ENCODE results near the gene PAX2.

- TF ChIP-seq CTCF (IDR thresholded peaks at IDR 0.05): no peak
- TF ChIP-seq POLR2A (IDR thresholded peaks at IDR 0.05): no peak
Observed at GRCh38 chr10:100877461-100877850, 132.1 kb downstream of the PAX2 start.

Measured in suprapubic skin (tissue), 3 donors.